Measurements from ENCODE around the gene LUC7L.

DNA sequence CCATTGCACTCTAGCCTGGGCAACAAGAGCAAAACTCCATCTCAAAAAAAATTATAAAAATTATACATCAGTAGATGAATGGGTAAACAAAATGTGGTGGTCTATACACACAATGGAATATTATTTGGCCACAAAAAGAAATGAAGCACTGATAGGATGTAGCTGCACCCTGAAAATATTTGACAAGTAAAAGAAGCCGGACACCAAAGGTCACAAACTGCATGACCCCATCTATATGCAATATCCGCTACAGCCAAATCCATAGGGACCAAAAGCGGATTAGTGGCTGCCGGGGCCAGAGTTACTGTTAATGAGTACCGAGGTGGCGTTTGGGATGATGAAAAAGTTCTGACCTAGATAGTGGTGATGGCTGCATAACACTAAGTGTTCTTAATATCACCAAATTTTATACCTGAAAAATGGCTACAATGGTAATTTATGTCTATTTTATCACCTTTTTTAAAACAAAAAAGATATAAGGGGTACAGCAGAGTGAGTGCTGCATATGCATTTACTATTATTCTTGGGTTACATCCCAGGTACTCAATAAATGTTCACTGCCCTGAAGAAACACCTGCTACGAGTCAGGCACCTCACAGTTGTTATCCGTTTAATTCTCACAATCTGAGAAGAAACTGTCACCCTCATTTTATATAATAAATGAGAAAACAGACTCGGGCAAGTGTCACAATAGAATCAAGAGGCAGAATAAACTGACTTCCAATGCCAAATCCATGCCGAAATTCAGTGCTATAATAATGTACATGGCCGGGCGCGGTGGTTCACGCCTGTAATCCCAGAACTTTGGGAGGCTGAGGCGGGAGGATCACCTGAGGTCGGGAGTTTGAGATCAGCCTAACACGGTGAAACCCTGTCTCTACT, 49.8 kb downstream of the LUC7L start:
- no peak for TF ChIP-seq EGR1 (IDR thresholded peaks at IDR 0.05)
- TF ChIP-seq TAF1 (IDR thresholded peaks at IDR 0.05; ENCODE audit: low read depth): no peak
- no peak for TF ChIP-seq EP300 (IDR thresholded peaks at IDR 0.05; ENCODE audit: borderline replicate concordance)
